T1000 (cell line): ENCODE measurements around the gene NOSTRIN.
"Not testable (repeated sequence)": the region's sequence is repeated elsewhere in the genome, so short reads cannot be mapped to it uniquely, and the experiment has no call there.

Experiments used
- DNase-seq: peaks from one replicate; lab custom pipeline; 2025; ENCODE audit warnings: mixed read lengths; lab: John Stamatoyannopoulos, UW

The NOSTRIN gene

GRCh38 chr2:168882163-168882562 lies 79.7 kb downstream of the NOSTRIN start:
- DNase-seq: not testable (repeated sequence)

GRCh38 chr2:168884975-168885374 lies 82.5 kb downstream of the NOSTRIN start:
- DNase-seq: no peak

GRCh38 chr2:168889635-168890005 lies 87.2 kb downstream of the NOSTRIN start:
- DNase-seq: no peak

GRCh38 chr2:168890006-168890782 lies 87.8 kb downstream of the NOSTRIN start, which contains the start of gene SPC25:
SPC25 (minus strand) TSS chr2:168890430; CDS start chr2:168889519, 911 bp downstream.
- peak; percentile 80 for DNase-seq

GRCh38 chr2:168892327-168892726 lies 89.9 kb downstream of the NOSTRIN start:
- no peak for DNase-seq

GRCh38 chr2:168894101-168894500 lies 91.7 kb downstream of the NOSTRIN start:
- DNase-seq: no peak

GRCh38 chr2:168894720-168895119 lies 92.3 kb downstream of the NOSTRIN start:
- no peak for DNase-seq

GRCh38 chr2:168895771-168896170 lies 93.3 kb downstream of the NOSTRIN start:
- DNase-seq: no peak

- DNase-seq: no peak
These were observed 94.3 kb downstream of the NOSTRIN start for GRCh38 chr2:168896783-168897182.

GRCh38 chr2:168897449-168897848 lies 95.0 kb downstream of the NOSTRIN start:
- DNase-seq: no peak

GRCh38 chr2:168901003-168901402 lies 98.6 kb downstream of the NOSTRIN start, which contains the start of gene G6PC2:
G6PC2 (plus strand) TSS chr2:168901291; CDS start chr2:168901332, 41 bp downstream.
- DNase-seq: no peak

GRCh38 chr2:168903888-168904287 lies 101.5 kb downstream of the NOSTRIN start:
- no peak for DNase-seq

- no peak for DNase-seq
These were observed 101.9 kb downstream of the NOSTRIN start for GRCh38 chr2:168904358-168904757.

GRCh38 chr2:168907940-168908662 lies 105.7 kb downstream of the NOSTRIN start:
- DNase-seq: no peak

- no peak for DNase-seq
These were observed 107.9 kb downstream of the NOSTRIN start for GRCh38 chr2:168910330-168910729.

- DNase-seq: no peak
These were observed 110.0 kb downstream of the NOSTRIN start for GRCh38 chr2:168912466-168912865.

- DNase-seq: no peak
These were observed 110.5 kb downstream of the NOSTRIN start for GRCh38 chr2:168912901-168913369.

GRCh38 chr2:168913495-168913894 lies 111.1 kb downstream of the NOSTRIN start:
- DNase-seq: no peak
